Activated T-helper 1 cell treated with Interleukin-2 at 50 U/mL for 16 hours (primary cell): ENCODE data around the gene IL1RL2.

ENCODE experiments used
- DNase-seq: peaks from one replicate; pipeline ENCODE4 v3.0.0-alpha.2; 2020; ENCODE audit warnings: low read depth

The IL1RL2 gene

GRCh38 chr2:102267774-102268173 lies 81.0 kb downstream of the IL1RL2 start:
- DNase-seq: no peak

- no peak for DNase-seq
These were observed 81.8 kb downstream of the IL1RL2 start for GRCh38 chr2:102268510-102269199.

GRCh38 chr2:102269200-102269524 lies 82.3 kb downstream of the IL1RL2 start:
- DNase-seq: no peak

- no peak for DNase-seq
These were observed 85.0 kb downstream of the IL1RL2 start for GRCh38 chr2:102271844-102272243.

- no peak for DNase-seq
These were observed 86.9 kb downstream of the IL1RL2 start for GRCh38 chr2:102273619-102274211.

GRCh38 chr2:102276549-102277201 lies 89.9 kb downstream of the IL1RL2 start:
- DNase-seq: no peak

- no peak for DNase-seq
These were observed 90.4 kb downstream of the IL1RL2 start for GRCh38 chr2:102277202-102277700.

GRCh38 chr2:102278720-102279390 lies 92.0 kb downstream of the IL1RL2 start:
- no peak for DNase-seq

GRCh38 chr2:102279391-102279735 lies 92.5 kb downstream of the IL1RL2 start:
- no peak for DNase-seq

GRCh38 chr2:102282678-102283091 lies 95.9 kb downstream of the IL1RL2 start:
- no peak for DNase-seq

GRCh38 chr2:102283996-102284395 lies 97.2 kb downstream of the IL1RL2 start:
- no peak for DNase-seq

GRCh38 chr2:102284611-102285010 lies 97.8 kb downstream of the IL1RL2 start:
- no peak for DNase-seq

- DNase-seq: no peak
These were observed 98.5 kb downstream of the IL1RL2 start for GRCh38 chr2:102285368-102285767.

GRCh38 chr2:102286041-102286440 lies 99.2 kb downstream of the IL1RL2 start:
- no peak for DNase-seq

- DNase-seq: no peak
These were observed 102.3 kb downstream of the IL1RL2 start for GRCh38 chr2:102289129-102289528.
